ENCODE measurements around the gene XK.

The XK gene

DNA sequence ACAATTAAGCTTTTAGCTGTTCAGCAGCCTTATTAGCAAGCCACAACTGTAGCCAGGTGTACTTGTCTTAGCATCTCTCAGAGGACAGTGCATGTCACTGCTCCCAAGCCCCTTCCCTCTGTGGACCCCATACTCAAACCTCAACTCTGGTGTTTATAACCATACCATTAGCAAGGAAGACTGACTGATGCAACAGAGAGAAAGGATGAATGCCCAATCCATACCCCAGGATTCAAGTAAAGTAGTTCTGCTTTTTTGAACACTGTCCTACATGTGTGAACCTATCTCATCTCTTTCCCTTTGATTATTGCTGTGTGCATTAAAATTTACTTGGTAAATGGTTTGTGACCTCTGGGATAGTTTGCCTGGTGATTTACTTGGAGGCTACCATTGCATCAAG, 71.5 kb downstream of the XK start:
- Histone ChIP-seq H3K36me3 (ENCODE audit: low read length) (no peaks in the 10 kb centered on the region), H3K4me2 (ENCODE audit: low read depth, low read length, poor library complexity, severe bottlenecking) (no peak overlapping the region), H4K20me1 (ENCODE audit: low read depth, low read length) (no peaks in the 10 kb centered on the region), H3F3A (ENCODE audit: insufficient read depth) (0 out of 2 replicates have a peak, but pooled peaks cover 6% of the 10 kb centered on the region), H3K79me2 (ENCODE audit: insufficient read depth, low read length) (no peaks in the 10 kb centered on the region), H3K9me2 (replicated peaks; ENCODE audit: insufficient read depth, low read length) (no peaks in the 10 kb centered on the region), H3K4me3 (ENCODE audit: insufficient read depth, low read length, poor library complexity, severe bottlenecking) (no peak overlapping the region), H3K9me3 (ENCODE audit: insufficient read depth, low read length) (no peaks in the 10 kb centered on the region), H3K9ac (ENCODE audit: low read length) (no peak overlapping the region), H3K27me3 (ENCODE audit: low read length) (no peaks in the 10 kb centered on the region), H2AFZ (ENCODE audit: low read depth, low read length, severe bottlenecking) (no peak overlapping the region), H3K27ac (ENCODE audit: low read depth, low read length) (no peak overlapping the region)
- TF ChIP-seq EZH2phosphoT487 (conservative IDR thresholded peaks at IDR 0.05; ENCODE audit: low read length) = no peak
- TF ChIP-seq, protein P1, sequence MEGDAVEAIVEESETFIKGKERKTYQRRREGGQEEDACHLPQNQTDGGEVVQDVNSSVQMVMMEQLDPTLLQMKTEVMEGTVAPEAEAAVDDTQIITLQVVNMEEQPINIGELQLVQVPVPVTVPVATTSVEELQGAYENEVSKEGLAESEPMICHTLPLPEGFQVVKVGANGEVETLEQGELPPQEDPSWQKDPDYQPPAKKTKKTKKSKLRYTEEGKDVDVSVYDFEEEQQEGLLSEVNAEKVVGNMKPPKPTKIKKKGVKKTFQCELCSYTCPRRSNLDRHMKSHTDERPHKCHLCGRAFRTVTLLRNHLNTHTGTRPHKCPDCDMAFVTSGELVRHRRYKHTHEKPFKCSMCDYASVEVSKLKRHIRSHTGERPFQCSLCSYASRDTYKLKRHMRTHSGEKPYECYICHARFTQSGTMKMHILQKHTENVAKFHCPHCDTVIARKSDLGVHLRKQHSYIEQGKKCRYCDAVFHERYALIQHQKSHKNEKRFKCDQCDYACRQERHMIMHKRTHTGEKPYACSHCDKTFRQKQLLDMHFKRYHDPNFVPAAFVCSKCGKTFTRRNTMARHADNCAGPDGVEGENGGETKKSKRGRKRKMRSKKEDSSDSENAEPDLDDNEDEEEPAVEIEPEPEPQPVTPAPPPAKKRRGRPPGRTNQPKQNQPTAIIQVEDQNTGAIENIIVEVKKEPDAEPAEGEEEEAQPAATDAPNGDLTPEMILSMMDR (IDR thresholded peaks at IDR 0.05; ENCODE audit: insufficient read depth, low read length, poor library complexity, severe bottlenecking) = no peak

DNA sequence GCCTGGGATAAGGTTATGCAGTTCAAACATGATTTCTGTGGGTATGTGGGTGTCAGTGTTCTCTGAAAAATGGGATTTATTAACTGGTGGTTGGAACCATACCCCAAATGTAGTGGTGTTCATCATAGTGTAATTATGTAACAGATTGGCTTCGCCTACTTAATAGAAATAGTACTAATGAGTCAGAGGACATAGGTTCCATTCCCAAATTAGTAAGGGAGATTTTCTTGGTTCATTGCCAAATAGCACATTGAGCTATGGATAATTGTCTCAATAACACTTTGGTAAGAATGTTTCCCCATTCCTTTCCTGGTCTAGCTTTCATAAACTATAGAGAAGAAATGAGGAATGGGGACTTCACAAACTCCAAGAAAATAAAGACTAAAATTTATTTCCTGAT, 73.8 kb downstream of the XK start:
- no peaks in the 10 kb centered on the region for H4K20me1 ChIP-seq (ENCODE audit: low read depth, low read length)
- no peak overlapping the region for H2AFZ ChIP-seq (ENCODE audit: low read depth, low read length, severe bottlenecking)
- H3K36me3 ChIP-seq (ENCODE audit: low read length) = no peaks in the 10 kb centered on the region
- TF ChIP-seq, protein P1 (IDR thresholded peaks at IDR 0.05; ENCODE audit: insufficient read depth, low read length, poor library complexity, severe bottlenecking) = no peak
- TF ChIP-seq EZH2phosphoT487 (conservative IDR thresholded peaks at IDR 0.05; ENCODE audit: low read length) = no peak
- H3K27me3 ChIP-seq (ENCODE audit: low read length) = no peaks in the 10 kb centered on the region
- no peak overlapping the region for H3K27ac ChIP-seq (ENCODE audit: low read depth, low read length)
- no peak overlapping the region for H3K4me3 ChIP-seq (ENCODE audit: insufficient read depth, low read length, poor library complexity, severe bottlenecking)
- H3K9ac ChIP-seq (ENCODE audit: low read length) = no peak overlapping the region
- no peak overlapping the region for H3K4me2 ChIP-seq (ENCODE audit: low read depth, low read length, poor library complexity, severe bottlenecking)
- H3K9me3 ChIP-seq (ENCODE audit: insufficient read depth, low read length) = no peaks in the 10 kb centered on the region
- no peaks in the 10 kb centered on the region for H3K9me2 ChIP-seq (replicated peaks; ENCODE audit: insufficient read depth, low read length)
- 0 out of 2 replicates have a peak, but pooled peaks cover 6% of the 10 kb centered on the region for H3F3A ChIP-seq (ENCODE audit: insufficient read depth)
- no peaks in the 10 kb centered on the region for H3K79me2 ChIP-seq (ENCODE audit: insufficient read depth, low read length)

DNA sequence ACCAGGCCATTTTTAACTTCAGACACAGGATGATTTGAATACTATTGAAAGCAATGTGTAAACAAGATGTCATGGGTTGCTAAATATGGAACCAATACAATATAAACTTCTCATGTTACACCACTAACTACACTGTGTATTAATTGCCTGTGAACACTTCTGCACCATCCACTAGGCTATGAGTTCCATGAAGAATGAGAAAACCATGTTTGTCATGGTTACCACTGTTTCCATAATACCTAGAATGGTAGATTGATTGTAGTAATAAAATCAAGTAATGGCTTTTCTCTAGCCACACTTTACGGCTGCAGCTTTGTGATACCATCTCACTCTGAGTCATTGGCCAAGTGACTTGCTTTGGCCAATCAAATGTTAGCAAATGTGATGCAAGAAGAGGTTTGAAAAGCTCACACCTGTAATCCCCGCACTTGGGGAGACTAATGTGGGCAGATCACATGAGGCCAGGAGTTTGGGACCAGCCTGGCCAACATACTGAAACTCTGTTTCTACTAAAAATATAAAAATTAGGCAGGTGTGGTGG, 74.4 kb downstream of the XK start:
- Histone ChIP-seq H3K9me3 (ENCODE audit: insufficient read depth, low read length) (no peaks in the 10 kb centered on the region), H3K9ac (ENCODE audit: low read length) (no peak overlapping the region), H3K27ac (ENCODE audit: low read depth, low read length) (no peak overlapping the region), H3K27me3 (ENCODE audit: low read length) (no peaks in the 10 kb centered on the region), H3F3A (ENCODE audit: insufficient read depth) (0 out of 2 replicates have a peak, but pooled peaks cover 2% of the 10 kb centered on the region), H3K9me2 (replicated peaks; ENCODE audit: insufficient read depth, low read length) (no peaks in the 10 kb centered on the region), H4K20me1 (ENCODE audit: low read depth, low read length) (no peaks in the 10 kb centered on the region), H2AFZ (ENCODE audit: low read depth, low read length, severe bottlenecking) (no peak overlapping the region), H3K4me3 (ENCODE audit: insufficient read depth, low read length, poor library complexity, severe bottlenecking) (no peak overlapping the region), H3K79me2 (ENCODE audit: insufficient read depth, low read length) (no peaks in the 10 kb centered on the region), H3K4me2 (ENCODE audit: low read depth, low read length, poor library complexity, severe bottlenecking) (no peak overlapping the region), H3K36me3 (ENCODE audit: low read length) (no peaks in the 10 kb centered on the region)
- TF ChIP-seq, protein P1 (IDR thresholded peaks at IDR 0.05; ENCODE audit: insufficient read depth, low read length, poor library complexity, severe bottlenecking) = no peak
- no peak for TF ChIP-seq EZH2phosphoT487 (conservative IDR thresholded peaks at IDR 0.05; ENCODE audit: low read length)

Measured in SU-DHL-6 (cell line).